HepG2 (cell line): ENCODE measurements around the gene CAPN11. TPM values are rescaled to one million over a fixed set of nuclear protein-coding genes. Genes with fewer than 3 reads are reported as not detected.

Experiments used
- CBX1 ChIP-seq: IDR thresholded peaks from one replicate; pipeline ENCODE4 v1.6.1; 2016; ENCODE audit warnings: antibody characterized with exemption, low read depth
- EEA1 ChIP-seq: sonication (generic); formaldehyde crosslinking; IDR thresholded peaks from 2 replicates; pipeline ENCODE4 v1.5.1; 2020; ENCODE audit warnings: mild to moderate bottlenecking, missing genetic modification reagents, borderline replicate concordance
- EP300 ChIP-seq, 3 experiments: sonication (generic) in 1 of 3; formaldehyde crosslinking in 1 of 3; IDR thresholded peaks; 2 replicates each; pipeline versions ENCODE4 v1.5.1 to v1.6.1; 2011 to 2020; ENCODE audit warnings: low read depth in 2 of 3, low read length in 2 of 3, borderline replicate concordance in 1 of 3, improper control_type of control experiment in 1 of 3, mild to moderate bottlenecking in 1 of 3, missing genetic modification reagents in 1 of 3, moderate library complexity in 1 of 3
- FOXO1 ChIP-seq: sonication (generic); formaldehyde crosslinking; IDR thresholded peaks from 2 replicates; pipeline ENCODE4 v1.4.0; 2020; ENCODE audit warnings: missing genetic modification reagents
- FOXP4 ChIP-seq: sonication (generic); formaldehyde crosslinking; IDR thresholded peaks from 2 replicates; pipeline ENCODE4 v1.4.0; 2020; ENCODE audit warnings: missing genetic modification reagents
- HNF1B ChIP-seq: sonication (generic); formaldehyde crosslinking; IDR thresholded peaks from 2 replicates; pipeline ENCODE4 v1.5.1; 2020; ENCODE audit warnings: mild to moderate bottlenecking, moderate library complexity, missing genetic modification reagents
- IKZF5 ChIP-seq: IDR thresholded peaks from 2 replicates; pipeline ENCODE4 v1.6.1; 2018; ENCODE audit warnings: missing genetic modification reagents, mild to moderate bottlenecking, missing compliant biosample characterization
- ISX ChIP-seq: sonication (generic); formaldehyde crosslinking; conservative IDR thresholded peaks from 2 replicates; pipeline ENCODE4 v1.5.0; 2020; ENCODE audit warnings: missing genetic modification reagents
- KAT8 ChIP-seq: IDR thresholded peaks from 2 replicates; pipeline ENCODE4 v1.6.1; 2016; ENCODE audit warnings: missing genetic modification reagents, missing compliant biosample characterization
- KMT2A ChIP-seq: sonication (generic); formaldehyde crosslinking; IDR thresholded peaks from 2 replicates; pipeline ENCODE4 v1.4.0; 2020; ENCODE audit warnings: missing genetic modification reagents
- NR2C2 ChIP-seq: sonication (generic); formaldehyde crosslinking; IDR thresholded peaks from 2 replicates; pipeline ENCODE4 v1.4.0; 2020; ENCODE audit warnings: missing genetic modification reagents, mild to moderate bottlenecking, moderate library complexity, borderline replicate concordance
- PCBP1 ChIP-seq: fragments of 200-400 bp; formaldehyde crosslinking; IDR thresholded peaks from 2 replicates; pipeline ENCODE4 v1.6.1; 2017; ENCODE audit warnings: mild to moderate bottlenecking, low read depth, low read length, borderline replicate concordance
- POLR2A ChIP-seq, 2 experiments: IDR thresholded peaks; 2 replicates each; pipeline ENCODE4 v1.6.1; 2011; ENCODE audit warnings: low read depth in 2 of 2, low read length in 2 of 2, mild to moderate bottlenecking in 1 of 2, moderate library complexity in 1 of 2; ENCODE audit not compliant: insufficient read depth in 1 of 2
- RAD21 ChIP-seq: fragments of 450-650 bp; formaldehyde crosslinking; IDR thresholded peaks from 2 replicates; pipeline ENCODE4 v1.5.0; 2020; ENCODE audit warnings: mild to moderate bottlenecking
- SMAD9 ChIP-seq: sonication (generic); formaldehyde crosslinking; IDR thresholded peaks from 2 replicates; pipeline ENCODE4 v1.5.1; 2020; ENCODE audit warnings: mild to moderate bottlenecking, missing genetic modification reagents
- SRY ChIP-seq: sonication (generic); formaldehyde crosslinking; IDR thresholded peaks from 2 replicates; pipeline ENCODE4 v1.8.0; 2022; ENCODE audit warnings: mild to moderate bottlenecking, missing genetic modification reagents
- TFDP1 ChIP-seq: IDR thresholded peaks from 2 replicates; pipeline ENCODE4 v1.6.1; 2016; ENCODE audit warnings: missing compliant biosample characterization, missing genetic modification reagents, borderline replicate concordance
- ZFX ChIP-seq: sonication (generic); formaldehyde crosslinking; IDR thresholded peaks from 2 replicates; pipeline ENCODE4 v1.4.0; 2020; ENCODE audit warnings: mild to moderate bottlenecking, low read depth, missing genetic modification reagents, moderate library complexity
- ZNF350 ChIP-seq: sonication (generic); formaldehyde crosslinking; IDR thresholded peaks from 2 replicates; pipeline ENCODE4 v1.4.0; 2020; ENCODE audit warnings: mild to moderate bottlenecking, low read depth, missing genetic modification reagents, borderline replicate concordance
- ZNF547 ChIP-seq: sonication (generic); formaldehyde crosslinking; IDR thresholded peaks from 2 replicates; pipeline ENCODE4 v1.5.1; 2020; ENCODE audit warnings: mild to moderate bottlenecking, missing genetic modification reagents
- ZNF597 ChIP-seq: sonication (generic); formaldehyde crosslinking; IDR thresholded peaks from 2 replicates; pipeline ENCODE4 v1.5.0; 2020; ENCODE audit warnings: missing genetic modification reagents
- ZNF605 ChIP-seq: sonication (generic); formaldehyde crosslinking; IDR thresholded peaks from 2 replicates; pipeline ENCODE4 v1.8.0; 2022; ENCODE audit warnings: mild to moderate bottlenecking, missing genetic modification reagents
- polyA plus RNA-seq, 8 experiments: library from polyadenylated mRNA; depleted of rRNA in 3 of 8; stranded (reverse) in 7 of 8; unstranded in 1 of 8; fragments of >200 nt; fragmentation: Illumina TruSeq in 4 of 8; extraction: Trizol in 4 of 8; gene quantifications; 2 replicates each; pipeline versions ENCODE4 v1.2.1 to v1.2.3, GENCODE V29; 2011 to 2016; ENCODE audit warnings: low read depth in 4 of 8, missing spikeins in 1 of 8, mixed read lengths in 1 of 8; ENCODE audit not compliant: insufficient read depth in 1 of 8
- total RNA-seq, 5 experiments: library from RNA; depleted of rRNA; stranded (reverse); fragments of >200 nt; fragmentation: Illumina TruSeq; extraction: Trizol; gene quantifications; 2 replicates each; pipeline ENCODE4 v1.2.3, GENCODE V29; 2016; ENCODE audit warnings: low read depth in 1 of 5

Gene CAPN11
- total and polyA plus RNA-seq, 2 of the 13 experiments (the other 11 are each of a cell fraction or from before 2014, with no cell fraction given) = 0.07 to 0.11 TPM

GRCh38 chr6:44172731-44173500 lies 14.3 kb downstream of the CAPN11 start (continued):
- TF ChIP-seq SMAD9 (CRISPR knock-in tag) (no peak), ZNF597 (CRISPR knock-in tag) (no peak), EEA1 (CRISPR knock-in tag) (peak; percentile 86; the same call in 1 of the 2 replicates), RAD21 (CRISPR knock-in tag) (peak; percentile 95), SRY (CRISPR knock-in tag) (0 out of 2 replicates have a peak, but pooled peaks have one; percentile 30), POLR2A (IDR thresholded peaks at IDR 0.05; ENCODE audit: insufficient read depth in 1 of 2, low read depth in 2 of 2, low read length in 2 of 2) (no peak), ISX (no peak), ZNF547 (0 out of 2 replicates have a peak, but pooled peaks have one; percentile 25), PCBP1 (0 out of 2 replicates have a peak, but pooled peaks have one; percentile 68), ZNF350 (CRISPR knock-in tag) (peak; percentile 43; the same call in 1 of the 2 replicates), NR2C2 (CRISPR knock-in tag) (no peak), IKZF5 (CRISPR knock-in tag) (peak; percentile 51; the same call in 1 of the 2 replicates), KAT8 (0 out of 2 replicates have a peak, but pooled peaks have one; percentile 26), KMT2A (CRISPR knock-in tag) (peak; percentile 20; the same call in 1 of the 2 replicates), FOXO1 (0 out of 2 replicates have a peak, but pooled peaks have one; percentile 22), ZFX (CRISPR knock-in tag) (peak; percentile 40; the same call in 1 of the 2 replicates), ZNF605 (CRISPR knock-in tag) (peak; percentile 36; the same call in 1 of the 2 replicates), FOXP4 (peak; percentile 37; the same call in 1 of the 2 replicates), TFDP1 (CRISPR knock-in tag) (no peak), CBX1 (peak; percentile 40), EP300 (IDR thresholded peaks at IDR 0.05; ENCODE audit: low read depth in 2 of 2, low read length in 2 of 2) (no peak), EP300 (CRISPR knock-in tag; IDR thresholded peaks at IDR 0.05; ENCODE audit: borderline replicate concordance) (0 out of 2 replicates have a peak, but pooled peaks have one; percentile 31), HNF1B (CRISPR knock-in tag) (peak; percentile 67; the same call in 1 of the 2 replicates)
